Measurements from ENCODE around the gene HNRNPH2. TPM values are rescaled to one million over a fixed set of nuclear protein-coding genes. Genes with fewer than 3 reads are reported as not detected.

Gene HNRNPH2
- total RNA-seq, 1 experiment from 2014 or later: 48.8 TPM

DNA sequence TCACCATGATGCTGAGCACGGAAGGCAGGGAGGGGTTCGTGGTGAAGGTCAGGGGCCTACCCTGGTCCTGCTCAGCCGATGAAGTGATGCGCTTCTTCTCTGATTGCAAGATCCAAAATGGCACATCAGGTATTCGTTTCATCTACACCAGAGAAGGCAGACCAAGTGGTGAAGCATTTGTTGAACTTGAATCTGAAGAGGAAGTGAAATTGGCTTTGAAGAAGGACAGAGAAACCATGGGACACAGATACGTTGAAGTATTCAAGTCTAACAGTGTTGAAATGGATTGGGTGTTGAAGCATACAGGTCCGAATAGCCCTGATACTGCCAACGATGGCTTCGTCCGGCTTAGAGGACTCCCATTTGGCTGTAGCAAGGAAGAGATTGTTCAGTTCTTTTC is 4.0 kb downstream of the HNRNPH2 start:
- no peak overlapping the region for H3K4me3 ChIP-seq (ENCODE audit: low read depth, low read length, poor library complexity, severe bottlenecking)
- CTCF ChIA-PET: no interaction called here
- H3K9me3 ChIP-seq (ENCODE audit: low read depth, low read length, poor library complexity, severe bottlenecking): no peaks in the 10 kb centered on the region
- no peaks in the 10 kb centered on the region for H3K27me3 ChIP-seq (replicated peaks; ENCODE audit: insufficient read depth, low read depth, low read length, poor library complexity)
- intact Hi-C loops (cut with micrococcal nuclease; ENCODE audit: unreplicated experiment): loop anchor here (10.0 kb wide), 1 partner anchor 143 kb away; the partner anchor contains the start of gene ARMCX1
- peaks cover 5% of the 10 kb centered on the region for H3K4me1 ChIP-seq (ENCODE audit: insufficient read depth, low read length, poor library complexity, severe bottlenecking)
- POLR2A ChIA-PET (ENCODE audit: low non-redundant PET): no interaction called here
- BruUV-seq (replicated peaks): no TSS peak
- no peak for TF ChIP-seq EZH2 (IDR thresholded peaks at IDR 0.05; ENCODE audit: borderline replicate concordance, low read depth, low read length, poor library complexity, severe bottlenecking)
- TF ChIP-seq, protein P1, sequence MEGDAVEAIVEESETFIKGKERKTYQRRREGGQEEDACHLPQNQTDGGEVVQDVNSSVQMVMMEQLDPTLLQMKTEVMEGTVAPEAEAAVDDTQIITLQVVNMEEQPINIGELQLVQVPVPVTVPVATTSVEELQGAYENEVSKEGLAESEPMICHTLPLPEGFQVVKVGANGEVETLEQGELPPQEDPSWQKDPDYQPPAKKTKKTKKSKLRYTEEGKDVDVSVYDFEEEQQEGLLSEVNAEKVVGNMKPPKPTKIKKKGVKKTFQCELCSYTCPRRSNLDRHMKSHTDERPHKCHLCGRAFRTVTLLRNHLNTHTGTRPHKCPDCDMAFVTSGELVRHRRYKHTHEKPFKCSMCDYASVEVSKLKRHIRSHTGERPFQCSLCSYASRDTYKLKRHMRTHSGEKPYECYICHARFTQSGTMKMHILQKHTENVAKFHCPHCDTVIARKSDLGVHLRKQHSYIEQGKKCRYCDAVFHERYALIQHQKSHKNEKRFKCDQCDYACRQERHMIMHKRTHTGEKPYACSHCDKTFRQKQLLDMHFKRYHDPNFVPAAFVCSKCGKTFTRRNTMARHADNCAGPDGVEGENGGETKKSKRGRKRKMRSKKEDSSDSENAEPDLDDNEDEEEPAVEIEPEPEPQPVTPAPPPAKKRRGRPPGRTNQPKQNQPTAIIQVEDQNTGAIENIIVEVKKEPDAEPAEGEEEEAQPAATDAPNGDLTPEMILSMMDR (conservative IDR thresholded peaks at IDR 0.05; ENCODE audit: low read depth, low read length): no peak
- H3K36me3 ChIP-seq (ENCODE audit: insufficient read depth, low read length, poor library complexity, severe bottlenecking): peaks cover 14% of the 10 kb centered on the region
- H3K27ac ChIP-seq (ENCODE audit: low read depth, low read length, poor library complexity, severe bottlenecking): no peak overlapping the region
- no peak for DNase-seq (ENCODE audit: low spot score)

DNA sequence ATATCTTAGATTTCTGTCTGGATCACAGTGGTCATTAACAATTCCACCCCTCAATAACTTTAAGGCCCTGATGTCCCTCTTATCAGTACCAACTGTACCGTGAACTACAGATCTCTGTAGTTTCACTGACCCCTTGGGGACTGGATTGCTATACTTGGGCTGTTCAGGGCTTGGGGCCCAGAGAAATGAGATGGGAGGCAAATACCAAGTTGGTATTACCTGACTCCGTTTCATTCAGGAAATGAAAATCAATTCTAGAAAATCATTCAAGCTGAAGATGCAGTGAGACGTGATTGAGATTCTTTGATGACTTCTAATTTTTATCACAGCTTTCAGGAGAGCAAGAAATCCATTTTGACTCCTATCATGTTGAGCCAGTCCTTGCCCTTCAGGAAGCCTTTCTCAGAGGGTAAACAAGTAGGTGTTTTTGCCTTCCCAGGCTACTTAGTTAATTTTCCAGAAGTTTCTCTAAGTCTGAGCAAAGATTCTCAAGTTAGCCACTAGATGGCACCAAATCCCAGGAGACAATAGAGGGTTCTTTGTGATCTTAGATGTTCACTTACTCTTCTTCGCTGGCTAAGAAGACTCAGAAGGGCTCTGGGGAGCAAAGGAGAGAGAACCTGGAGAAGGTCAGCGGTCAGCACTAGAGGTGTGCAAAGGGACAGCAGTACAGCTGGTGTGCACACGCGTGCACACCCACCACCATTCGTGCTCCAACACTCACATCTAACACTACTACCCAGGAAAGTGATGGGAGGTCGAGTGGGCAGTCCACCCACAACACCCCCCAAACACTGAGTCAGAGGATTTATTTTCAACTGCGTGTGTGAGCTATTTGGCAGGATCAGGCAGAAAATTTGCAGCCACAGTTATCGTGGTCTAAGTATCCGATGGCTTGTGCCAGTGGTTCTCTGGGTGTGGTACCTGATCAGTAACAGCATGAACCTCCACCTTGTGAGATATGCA is 7.4 kb downstream of the HNRNPH2 start:
- no peak overlapping the region for H3K27ac ChIP-seq (ENCODE audit: low read depth, low read length, poor library complexity, severe bottlenecking)
- intact Hi-C loops (cut with micrococcal nuclease; ENCODE audit: unreplicated experiment): loop anchor here (2.0 to 10.0 kb wide), 3 partner anchors 139 to 383 kb away; partner anchors contain the start of gene ARMCX1
- ChIA-PET POLR2A (ENCODE audit: low non-redundant PET) (no interaction called here), CTCF (no interaction called here)
- H3K9me3 ChIP-seq (ENCODE audit: low read depth, low read length, poor library complexity, severe bottlenecking): no peaks in the 10 kb centered on the region
- BruUV-seq (replicated peaks): no TSS peak
- H3K27me3 ChIP-seq (replicated peaks; ENCODE audit: insufficient read depth, low read depth, low read length, poor library complexity): no peaks in the 10 kb centered on the region
- H3K36me3 ChIP-seq (ENCODE audit: insufficient read depth, low read length, poor library complexity, severe bottlenecking): peaks cover 14% of the 10 kb centered on the region
- no peak overlapping the region for H3K4me3 ChIP-seq (ENCODE audit: low read depth, low read length, poor library complexity, severe bottlenecking)
- TF ChIP-seq, protein P1 (conservative IDR thresholded peaks at IDR 0.05; ENCODE audit: low read depth, low read length): peak; percentile 81
- no peak for TF ChIP-seq EZH2 (IDR thresholded peaks at IDR 0.05; ENCODE audit: borderline replicate concordance, low read depth, low read length, poor library complexity, severe bottlenecking)
- no peaks in the 10 kb centered on the region for H3K4me1 ChIP-seq (ENCODE audit: insufficient read depth, low read length, poor library complexity, severe bottlenecking)
- peak; percentile 84 for DNase-seq (ENCODE audit: low spot score)

DNA sequence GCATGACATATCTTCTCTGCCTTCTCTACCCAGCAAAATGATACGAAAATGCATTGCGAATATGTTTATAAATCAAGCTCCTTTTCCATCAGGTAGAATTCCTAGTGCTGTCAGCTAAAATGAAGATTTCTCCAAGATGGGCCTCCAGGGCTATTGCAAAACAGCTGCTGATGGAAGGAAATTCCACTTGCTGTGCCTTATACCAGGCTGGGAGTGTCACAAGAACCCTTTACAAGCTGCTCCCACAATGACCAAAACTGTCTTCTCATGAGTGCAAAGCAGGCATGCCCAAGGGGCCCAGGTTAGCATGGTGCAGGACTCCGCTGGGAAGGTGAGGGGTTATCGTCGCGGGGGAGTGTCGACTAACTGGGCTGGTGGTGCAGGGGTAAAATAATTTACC is 8.7 kb downstream of the HNRNPH2 start:
- ChIA-PET CTCF (interaction anchor here (0.7 kb wide), 1 partner anchor 33 kb away, joined by 3 read pairs; no protein-coding TSS in a partner anchor), POLR2A (ENCODE audit: low non-redundant PET) (no interaction called here)

More for the DNA sequence above, 8.7 kb downstream of the HNRNPH2 start:
- intact Hi-C loops (cut with micrococcal nuclease; ENCODE audit: unreplicated experiment): loop anchor here (5.0 to 10.0 kb wide), 2 partner anchors 138 to 181 kb away; partner anchors contain the start of gene ARMCX1
- Histone ChIP-seq H3K9me3 (ENCODE audit: low read depth, low read length, poor library complexity, severe bottlenecking) (no peaks in the 10 kb centered on the region), H3K4me1 (ENCODE audit: insufficient read depth, low read length, poor library complexity, severe bottlenecking) (no peaks in the 10 kb centered on the region), H3K36me3 (ENCODE audit: insufficient read depth, low read length, poor library complexity, severe bottlenecking) (peaks cover 14% of the 10 kb centered on the region), H3K27ac (ENCODE audit: low read depth, low read length, poor library complexity, severe bottlenecking) (no peak overlapping the region), H3K27me3 (replicated peaks; ENCODE audit: insufficient read depth, low read depth, low read length, poor library complexity) (no peaks in the 10 kb centered on the region), H3K4me3 (ENCODE audit: low read depth, low read length, poor library complexity, severe bottlenecking) (no peak overlapping the region)
- no peak for TF ChIP-seq EZH2 (IDR thresholded peaks at IDR 0.05; ENCODE audit: borderline replicate concordance, low read depth, low read length, poor library complexity, severe bottlenecking)
- no TSS peak for BruUV-seq (replicated peaks)
- DNase-seq (ENCODE audit: low spot score): no peak

All from A673 (cell line).